NCI-H2196 treated with DMSO at 0.1 percent for 48 hours (cell line): ENCODE results near the gene CAMKK2.
"Not testable (repeated sequence)": the region's sequence is repeated elsewhere in the genome, so short reads cannot be mapped to it uniquely, and the experiment has no call there.

Source experiments
- DNase-seq: peaks from one replicate; lab custom pipeline; 2025; ENCODE audit not compliant: unreplicated experiment; lab: John Stamatoyannopoulos, UW

The CAMKK2 gene

DNA sequence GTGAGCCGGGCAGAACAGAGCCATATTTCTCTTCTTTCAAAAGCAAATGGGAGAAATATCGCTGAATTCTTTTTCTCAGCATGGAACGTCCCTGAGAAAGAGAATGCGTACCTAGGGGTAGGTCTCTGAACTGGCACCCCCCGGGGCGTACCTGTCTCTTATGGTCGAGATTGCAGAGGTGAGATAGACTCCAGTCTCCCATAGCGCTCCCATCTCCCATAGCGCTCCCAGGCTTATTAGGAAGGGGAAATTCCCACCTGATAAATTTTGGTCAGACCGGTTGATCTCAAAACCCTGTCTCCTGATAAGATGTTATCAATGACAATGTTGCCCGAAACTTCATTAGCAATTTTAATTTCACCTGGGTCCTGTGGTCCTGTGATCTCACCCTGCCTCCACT is 16.0 kb downstream of the CAMKK2 start:
- DNase-seq: not testable (repeated sequence)

DNA sequence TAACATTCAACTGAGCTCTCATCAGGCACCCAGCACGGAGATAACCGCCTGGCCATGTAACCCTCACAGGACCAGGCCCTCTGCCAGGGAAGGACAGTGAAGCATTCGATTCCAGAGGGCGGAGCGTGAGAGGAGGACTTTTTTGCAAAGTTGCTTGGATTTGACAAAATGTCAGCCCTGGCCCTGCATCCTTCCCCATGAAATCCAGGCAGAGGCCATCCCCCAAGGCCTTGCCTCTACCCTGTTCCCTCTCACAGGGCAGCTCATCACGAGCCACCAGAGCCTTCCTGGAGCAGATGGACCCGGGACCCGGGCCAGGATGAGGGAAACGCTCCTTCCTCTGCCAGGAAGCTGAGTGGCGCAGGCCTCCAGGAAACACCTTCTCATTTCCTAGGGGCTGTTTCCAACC is 17.0 kb downstream of the CAMKK2 start:
- DNase-seq: no peak

DNA sequence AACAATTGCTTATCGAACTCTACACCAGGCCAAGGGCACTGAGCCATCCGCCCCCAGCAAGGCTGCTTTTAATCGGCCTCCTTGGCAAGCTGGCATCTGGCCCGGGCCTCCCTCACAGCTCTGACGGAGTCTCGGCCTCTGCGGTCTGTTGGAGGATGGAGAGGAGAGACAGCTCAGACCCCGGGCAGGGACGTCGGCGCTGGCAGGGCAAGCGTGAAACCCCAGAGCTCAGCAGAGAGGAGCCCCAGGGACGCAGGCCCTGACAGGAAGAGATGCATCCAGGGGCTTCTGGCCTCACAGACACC is 17.5 kb downstream of the CAMKK2 start:
- no peak for DNase-seq

DNA sequence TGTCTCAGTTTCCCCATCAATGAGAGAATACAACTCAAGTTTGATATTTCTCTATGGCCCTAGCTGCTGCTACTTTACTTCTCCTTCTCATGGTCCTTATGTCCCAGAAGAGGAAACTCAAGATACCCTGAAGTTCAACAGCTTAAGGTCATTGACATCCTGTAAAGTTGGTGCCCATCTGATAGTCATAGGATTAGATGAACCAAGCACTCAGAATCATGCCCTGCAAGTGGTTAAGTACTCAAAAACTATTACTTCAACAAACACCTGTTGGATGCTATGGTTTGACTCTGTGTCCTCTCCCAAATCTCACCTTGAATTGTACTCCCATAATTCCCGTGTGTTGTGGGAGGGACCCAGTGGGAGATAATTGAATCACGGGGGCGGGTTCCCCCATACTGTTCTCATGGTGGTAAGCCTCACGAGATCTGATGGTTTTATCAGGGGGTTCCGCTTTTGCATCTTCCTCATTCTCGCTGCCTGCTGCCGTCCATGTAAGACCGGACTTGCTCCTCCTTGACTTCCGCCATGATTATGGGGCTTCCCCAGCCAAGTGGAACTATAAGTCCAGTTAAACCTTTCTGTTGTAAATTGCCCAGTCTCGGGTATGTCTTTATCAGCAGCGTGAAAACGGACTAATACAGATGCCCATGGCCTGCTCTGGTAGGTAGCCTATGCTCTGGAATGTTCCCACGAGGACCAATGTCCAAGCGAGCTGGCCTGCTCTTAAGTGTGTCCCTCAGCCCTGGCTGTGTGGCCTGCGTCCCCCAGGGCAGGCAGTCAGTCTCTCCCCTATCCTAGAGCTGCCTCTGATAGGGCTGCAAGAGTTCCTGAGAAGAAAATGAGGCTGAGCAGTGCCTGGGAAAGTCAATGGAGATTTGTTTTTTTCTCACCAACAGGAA is 18.1 kb downstream of the CAMKK2 start:
- DNase-seq: no peak

DNA sequence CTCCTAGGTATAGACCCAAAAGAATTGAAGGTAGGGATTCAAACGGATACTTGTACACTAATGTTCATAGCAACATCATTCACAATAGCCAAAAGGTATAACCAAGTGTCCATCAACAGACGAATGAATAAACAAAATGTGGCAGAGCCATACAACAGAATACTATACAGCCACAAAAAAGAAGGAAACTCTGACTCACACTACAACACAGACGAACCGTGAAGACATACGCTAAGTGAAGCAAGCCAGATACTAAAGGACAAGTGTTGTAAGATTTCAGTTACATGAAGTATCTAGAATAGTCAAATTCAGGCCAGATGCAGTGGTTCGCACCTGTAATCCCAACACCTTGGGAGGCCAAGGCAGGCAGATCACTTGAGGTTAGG is 19.1 kb downstream of the CAMKK2 start:
- no peak for DNase-seq

DNA sequence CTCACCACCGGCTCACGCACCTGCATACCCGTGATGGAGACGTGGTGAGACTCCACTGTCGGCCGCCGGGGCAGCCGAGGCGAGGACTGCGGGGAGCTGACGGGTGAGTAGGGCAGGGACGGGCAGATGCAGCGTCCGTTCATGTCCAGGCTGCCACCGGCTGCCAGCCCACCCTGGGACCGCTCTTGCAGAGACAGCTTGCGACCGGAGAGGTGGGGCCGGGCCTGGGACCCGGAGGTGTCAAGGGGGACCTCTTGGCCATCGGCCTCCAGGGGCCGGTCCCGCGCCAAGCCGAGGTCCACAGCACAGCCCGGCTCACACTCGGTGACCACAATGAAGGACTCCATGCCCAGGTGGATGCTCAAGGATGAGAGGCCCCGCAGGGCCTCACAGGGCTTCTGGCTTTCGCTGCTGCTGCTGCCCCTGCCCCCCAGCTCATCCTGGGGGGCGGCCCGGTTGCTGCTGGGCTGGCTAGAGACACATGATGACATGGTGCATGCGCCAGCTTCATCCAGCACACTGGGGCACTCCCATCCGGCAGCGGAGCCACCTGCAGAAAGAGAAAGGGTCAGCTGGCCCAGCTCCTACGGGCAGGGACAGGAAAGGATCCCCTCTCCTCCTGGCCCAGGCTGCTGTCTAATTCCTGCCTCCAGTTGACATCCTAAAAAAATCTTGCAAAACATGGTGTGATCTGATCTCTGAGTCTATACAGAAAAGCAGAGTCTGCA is 22.3 kb downstream of the CAMKK2 start:
- DNase-seq: no peak

DNA sequence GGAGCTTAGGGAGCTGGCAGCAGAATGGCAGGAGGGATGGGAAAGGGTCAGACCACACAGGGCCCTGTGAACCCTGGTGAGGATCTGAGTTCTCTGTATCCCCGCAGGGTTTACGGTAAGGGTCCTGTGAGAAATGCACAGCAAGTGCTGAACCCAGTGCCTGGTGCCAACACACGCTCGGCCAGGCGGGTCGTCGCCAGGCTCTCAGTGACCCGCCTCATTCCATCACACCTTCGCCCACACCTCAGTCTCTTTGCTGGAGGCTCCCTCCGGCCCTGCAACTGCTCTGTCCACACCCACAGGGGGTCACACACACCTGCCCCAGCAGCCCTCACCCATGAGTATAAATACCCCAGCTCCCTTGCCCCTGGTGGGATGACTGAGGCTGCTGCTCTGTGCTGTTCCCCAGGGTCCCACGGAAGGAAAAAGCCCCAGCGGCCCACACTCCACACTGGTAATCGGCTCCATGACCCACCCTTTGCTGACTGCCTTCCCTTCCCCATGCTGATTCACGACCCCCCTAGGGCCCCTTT is 23.1 kb downstream of the CAMKK2 start:
- no peak for DNase-seq

DNA sequence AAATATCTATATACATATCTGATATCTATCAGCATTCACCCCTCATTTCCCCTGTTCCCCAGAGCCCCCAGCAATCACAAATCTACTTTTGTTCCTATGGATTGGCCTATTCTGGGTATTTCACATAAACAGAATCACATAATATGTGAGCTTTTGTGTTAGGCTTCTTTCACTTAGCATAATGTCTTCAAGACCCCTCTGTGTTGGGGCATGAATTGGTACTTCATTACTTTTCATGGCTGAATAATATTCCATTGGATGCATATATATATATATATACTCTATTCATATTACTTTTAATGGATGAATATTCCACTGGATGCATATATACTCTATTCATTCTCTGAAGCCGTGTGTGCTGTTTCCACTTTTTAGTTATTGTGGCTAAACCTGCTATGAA is 28.7 kb downstream of the CAMKK2 start:
- no peak for DNase-seq

DNA sequence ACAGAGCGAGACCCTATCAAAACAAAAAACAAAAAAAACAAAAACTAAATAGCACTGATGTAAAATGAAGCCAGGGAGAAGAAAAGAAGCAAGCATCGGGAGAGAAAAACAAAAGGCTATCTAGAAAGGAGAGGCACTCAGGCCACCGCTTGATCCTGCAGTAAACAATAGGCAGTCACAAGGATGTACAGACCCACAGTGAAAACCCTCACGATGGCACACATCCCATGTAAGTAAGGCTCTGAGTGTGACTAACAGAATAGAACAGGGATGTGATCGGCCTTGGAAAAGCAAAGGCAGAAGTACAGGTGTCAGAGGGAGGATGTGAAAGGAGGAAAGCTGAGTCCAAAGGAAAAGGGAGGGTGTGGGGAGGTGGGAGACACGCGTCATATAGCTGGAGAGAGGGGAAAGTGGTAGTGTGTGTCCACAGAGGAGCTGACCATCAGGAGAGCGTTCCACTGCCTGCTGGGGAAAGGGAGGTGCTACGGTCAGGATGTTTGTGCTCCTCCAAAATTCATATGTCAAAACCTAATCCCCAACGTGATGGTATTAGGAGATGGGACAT is 31.5 kb downstream of the CAMKK2 start:
- no peak for DNase-seq

DNA sequence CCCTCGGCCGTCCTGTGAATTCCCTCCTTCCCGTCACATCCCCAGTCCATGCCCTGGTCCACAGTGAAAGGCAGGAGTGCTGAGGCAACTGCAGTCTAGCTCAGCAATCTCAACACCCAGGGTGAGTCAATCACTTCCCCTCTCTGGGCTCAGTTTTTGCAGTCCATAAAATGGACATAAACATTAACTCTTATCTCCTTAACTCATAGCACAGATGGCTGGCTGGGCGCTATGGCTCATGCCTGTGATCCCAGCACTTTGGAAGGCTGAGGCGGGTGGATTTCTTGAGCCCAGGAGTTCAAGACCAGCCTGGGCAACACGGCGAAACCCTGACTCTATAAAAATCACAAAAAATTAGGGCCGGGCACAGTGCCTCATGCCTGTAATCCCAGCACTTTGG is 32.4 kb downstream of the CAMKK2 start:
- DNase-seq: no peak

DNA sequence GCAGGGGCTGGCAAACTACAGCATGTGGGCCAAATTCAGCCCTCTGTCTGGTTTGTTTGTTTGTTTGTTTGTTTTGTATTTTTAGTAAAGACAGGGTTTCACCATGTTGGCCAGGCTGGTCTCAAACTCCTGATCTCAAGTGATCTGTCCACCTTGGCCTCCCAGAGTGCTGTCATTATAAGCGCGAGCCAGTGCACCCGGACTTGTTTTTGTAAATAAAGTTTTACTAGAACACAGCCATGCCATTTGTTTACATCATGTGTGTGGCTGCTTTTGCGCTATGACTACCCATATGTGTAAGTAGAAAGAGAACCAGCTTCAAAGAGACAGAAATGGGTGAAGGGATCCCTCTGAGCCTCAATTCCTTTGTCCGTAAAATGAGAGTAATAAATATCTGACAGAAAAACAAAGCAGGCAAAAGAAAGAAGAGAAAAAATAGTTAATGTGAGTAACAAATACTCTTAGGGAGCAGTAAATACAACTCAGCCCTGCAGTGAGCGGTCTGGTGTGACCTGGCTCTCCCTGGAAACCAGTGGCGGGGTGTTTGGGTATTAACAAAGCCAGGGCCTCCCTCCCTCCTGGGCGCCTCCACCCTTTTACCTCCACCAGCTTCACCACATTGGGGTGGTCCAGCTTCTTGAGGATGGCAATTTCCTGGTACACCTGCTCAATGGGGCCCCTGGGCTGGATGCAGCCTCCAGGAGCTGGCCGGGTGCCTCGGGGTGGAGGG is 33.1 kb downstream of the CAMKK2 start:
- DNase-seq: no peak

DNA sequence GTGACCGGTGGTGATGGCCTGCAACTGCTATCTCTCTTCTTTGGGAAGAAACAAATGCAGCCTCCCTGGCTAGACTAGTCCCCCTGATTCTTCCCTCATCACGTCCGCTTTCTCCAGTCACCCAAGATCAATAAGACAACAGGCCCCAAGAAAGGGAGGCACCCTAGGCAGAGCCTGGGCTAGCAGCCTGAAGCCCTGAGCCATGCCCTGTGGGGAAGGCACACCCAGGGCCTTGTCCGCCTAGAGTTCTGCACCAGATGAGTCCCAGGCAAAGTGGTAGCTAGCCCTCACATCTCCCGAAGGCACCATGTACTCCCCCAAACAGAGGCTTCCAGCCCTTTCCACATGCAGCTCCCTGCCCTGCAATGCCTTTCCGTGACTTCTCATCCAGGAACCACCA is 35.1 kb downstream of the CAMKK2 start:
- DNase-seq: no peak

DNA sequence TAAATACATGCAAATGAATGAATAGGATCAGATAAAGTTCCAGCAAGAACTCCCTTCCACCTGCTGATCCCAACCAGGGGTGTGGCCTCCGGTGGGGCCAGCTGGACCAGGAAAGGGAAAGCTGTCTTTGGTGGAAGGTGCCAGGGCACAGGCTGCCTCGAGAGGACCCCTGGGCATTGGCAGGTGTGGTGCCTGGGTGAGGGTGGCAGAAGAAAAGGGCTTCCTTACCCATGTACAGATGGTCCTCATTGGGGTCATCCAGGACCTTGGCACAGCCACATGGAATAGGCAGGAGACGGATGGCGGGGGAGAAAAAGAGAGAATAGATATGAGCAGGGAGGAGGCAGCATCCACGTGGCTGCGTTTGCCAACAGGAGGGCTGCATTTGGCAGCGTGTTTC is 36.4 kb downstream of the CAMKK2 start:
- no peak for DNase-seq

DNA sequence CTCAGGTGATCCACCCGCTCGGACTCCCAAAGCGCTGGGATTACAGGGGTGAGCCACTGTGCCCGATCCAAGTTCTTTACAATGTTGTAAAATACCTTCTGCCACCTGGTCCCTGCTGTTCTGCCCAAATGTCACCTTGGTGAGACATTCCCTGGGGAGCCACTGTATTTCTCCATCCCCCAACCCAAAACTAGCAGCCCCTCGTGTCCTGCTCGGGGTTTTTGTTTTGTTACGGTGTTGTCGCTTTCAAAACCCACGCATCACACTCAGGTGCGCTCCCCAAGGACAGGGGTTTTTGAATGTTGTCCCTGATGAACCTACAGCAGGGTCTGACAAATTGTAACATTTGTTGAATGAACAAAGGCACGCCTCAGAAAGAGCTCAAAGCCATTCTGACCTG is 37.4 kb downstream of the CAMKK2 start:
- DNase-seq: no peak

DNA sequence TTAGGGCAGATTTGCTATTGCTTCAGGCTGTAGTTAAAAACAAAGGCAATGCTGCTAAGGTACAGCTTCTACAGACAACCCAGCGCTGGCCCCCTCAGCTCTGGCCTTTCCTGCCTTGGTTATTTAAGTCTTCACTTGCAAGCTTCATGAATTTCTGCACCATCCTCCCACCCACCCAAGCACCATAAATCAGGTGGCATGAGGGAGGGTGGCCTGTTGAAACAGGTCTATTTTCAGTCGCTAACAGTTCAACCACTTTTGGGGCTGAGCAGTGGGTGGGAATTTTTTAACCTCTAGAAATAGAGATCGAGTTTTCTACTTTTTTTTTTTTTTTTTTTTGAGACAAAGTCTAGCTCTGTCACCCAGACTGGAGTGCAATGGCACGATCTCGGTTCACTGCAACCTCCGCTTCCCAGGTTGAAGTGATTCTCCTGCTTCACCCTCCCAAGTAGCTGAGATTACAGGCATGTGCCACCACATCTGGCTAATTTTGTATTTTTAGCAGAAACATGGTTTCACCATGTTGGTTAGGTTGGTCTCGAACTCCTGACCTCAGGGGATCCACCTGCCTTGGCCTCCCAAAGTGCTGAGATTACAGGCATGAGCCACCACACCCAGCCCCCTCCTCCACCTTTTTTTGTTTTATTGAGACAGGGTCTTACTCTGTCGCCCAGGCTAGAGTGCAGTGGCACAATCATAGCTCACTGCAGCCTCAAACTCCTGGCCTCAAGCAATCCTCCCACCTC is 38.6 kb downstream of the CAMKK2 start:
- DNase-seq: not testable (repeated sequence)

DNA sequence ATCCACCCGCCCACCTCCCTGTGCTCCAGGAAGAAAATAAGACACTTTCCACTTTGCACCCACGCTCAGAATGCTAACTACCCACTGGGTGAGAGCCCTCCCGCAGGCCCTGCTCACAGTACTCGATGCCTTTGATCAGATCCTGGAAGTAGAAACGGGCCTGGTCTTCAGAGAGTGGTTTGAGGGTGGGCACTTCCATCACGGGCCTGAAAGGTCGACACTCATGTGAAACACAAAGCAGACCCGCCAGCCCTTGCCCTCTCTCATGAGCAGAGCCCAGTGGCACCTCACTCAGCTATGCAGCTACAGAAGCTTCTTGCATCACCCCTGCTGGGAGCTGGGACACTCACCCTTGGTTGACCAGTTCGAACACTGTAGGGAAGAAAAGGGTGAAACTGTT is 41.1 kb downstream of the CAMKK2 start:
- no peak for DNase-seq

DNA sequence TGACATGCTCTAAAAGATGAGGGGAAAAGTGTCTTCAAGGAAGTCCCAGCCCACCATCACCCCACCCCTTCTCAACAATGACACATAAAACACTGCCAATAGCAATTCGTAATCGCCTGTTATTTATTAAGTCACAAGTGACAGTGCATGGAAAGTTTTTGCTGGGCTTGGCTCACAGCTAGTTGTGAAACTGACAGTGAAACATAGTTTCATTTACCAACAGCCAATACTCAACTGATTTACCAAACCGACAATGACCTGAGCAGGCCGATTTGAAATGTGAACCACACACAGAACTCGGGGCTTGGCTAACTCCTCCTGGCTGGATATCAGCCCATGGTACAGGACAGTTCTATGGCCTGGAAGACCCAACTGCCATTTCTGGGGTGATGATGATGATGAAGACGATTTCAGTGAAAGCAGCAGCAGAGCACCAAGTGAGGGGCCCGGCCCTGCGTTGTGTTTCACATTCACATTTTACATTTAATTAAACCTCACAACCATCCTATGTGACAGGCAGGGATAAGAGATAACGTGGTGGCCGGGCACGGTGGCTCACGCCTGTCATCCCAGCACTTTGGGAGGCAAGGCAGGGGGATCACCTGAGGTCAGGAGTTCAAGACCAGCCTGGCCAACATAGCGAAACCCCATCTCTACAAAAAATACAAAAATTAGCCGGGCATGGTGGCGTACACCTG is 42.7 kb downstream of the CAMKK2 start:
- DNase-seq: no peak

DNA sequence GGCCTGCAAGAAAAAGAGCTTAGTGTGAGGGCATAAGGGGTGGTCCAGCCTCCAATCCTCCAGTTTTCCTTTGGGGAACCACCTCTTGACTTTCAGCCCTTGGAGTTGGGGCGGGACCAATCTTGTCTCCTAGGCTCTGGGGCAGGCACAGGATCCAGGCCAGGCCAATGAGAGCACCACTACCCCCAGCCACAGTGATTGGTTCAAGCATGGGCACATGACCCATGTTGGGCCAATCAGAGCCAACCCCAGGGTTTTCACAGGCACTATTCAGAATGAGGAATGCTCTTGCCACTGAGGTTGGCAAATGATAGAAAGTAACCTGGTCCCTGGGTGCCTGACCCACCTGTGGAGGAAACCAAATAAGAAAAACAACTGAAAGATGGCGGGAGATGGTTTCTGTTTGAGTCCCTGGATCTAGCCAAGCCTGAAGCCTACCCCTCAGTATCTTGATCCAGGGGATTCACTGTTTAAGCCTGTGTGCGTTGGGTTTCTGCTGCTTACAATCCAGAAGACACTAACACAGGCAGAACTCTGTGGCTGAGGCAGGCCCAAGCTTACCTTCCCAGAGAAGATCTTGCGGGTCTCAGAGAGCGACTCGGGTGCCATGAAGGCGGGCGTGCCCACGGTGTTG is 43.7 kb downstream of the CAMKK2 start:
- DNase-seq: no peak

DNA sequence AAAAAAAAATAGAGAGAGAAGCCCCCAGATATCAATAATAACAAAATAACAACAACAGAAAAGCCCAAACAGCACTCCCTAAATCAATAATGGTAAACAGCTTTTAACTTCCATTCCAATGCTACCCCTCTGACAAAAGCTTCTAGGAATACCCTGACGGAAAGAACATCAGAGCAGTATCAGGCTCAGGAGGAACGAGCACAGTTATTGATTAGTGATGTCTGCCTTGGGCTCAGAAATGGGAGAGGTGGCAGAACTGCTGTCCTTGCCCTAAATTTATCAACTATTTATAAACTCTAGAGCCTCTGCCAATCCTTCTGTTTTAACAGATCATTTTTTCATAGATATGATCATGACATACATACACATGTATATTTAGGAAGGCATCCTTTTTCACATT is 44.7 kb downstream of the CAMKK2 start:
- no peak for DNase-seq

DNA sequence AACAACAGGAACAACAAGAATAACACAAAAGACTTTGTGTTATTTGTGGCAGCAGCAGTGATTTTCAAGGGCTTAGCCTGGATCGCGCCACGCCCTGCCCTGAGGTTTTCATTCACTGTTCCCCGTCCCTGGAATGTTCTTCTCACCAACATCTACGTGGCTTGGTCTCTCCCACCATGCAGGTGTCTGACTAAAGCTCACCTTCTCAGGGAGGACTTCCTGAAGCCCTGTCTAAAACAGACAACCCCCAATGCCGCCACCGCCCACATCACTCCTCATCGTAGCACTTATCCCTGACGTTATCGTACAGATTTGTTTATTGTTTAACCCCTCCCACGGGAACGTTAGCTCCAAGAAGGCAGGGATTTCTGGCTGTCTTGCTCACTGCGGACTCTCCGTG is 46.1 kb downstream of the CAMKK2 start:
- DNase-seq: no peak
